ENCODE data around the gene RNF144B.

GRCh38 chr6:18469536-18469935 is 82.4 kb downstream of the RNF144B start:
- no peak for TF ChIP-seq ZNF830 (CRISPR knock-in tag; IDR thresholded peaks at IDR 0.05)
- TF ChIP-seq AFF4 (CRISPR knock-in tag; IDR thresholded peaks at IDR 0.05) = no peak
- TF ChIP-seq CTCF (IDR thresholded peaks at IDR 0.05 in 2 of 3, conservative IDR thresholded peaks at IDR 0.05 in 1 of 3; ENCODE audit: insufficient read depth in 2 of 3, low read depth in 1 of 3, low read length in 3 of 3) = no peak
- no peak for TF ChIP-seq EZH2 (IDR thresholded peaks at IDR 0.05; ENCODE audit: borderline replicate concordance, low read depth, low read length)
- no peak for TF ChIP-seq ZNF41 (CRISPR knock-in tag; conservative IDR thresholded peaks at IDR 0.05)
- TF ChIP-seq HBP1 (CRISPR knock-in tag; IDR thresholded peaks at IDR 0.05) = no peak
- no peak for TF ChIP-seq ZNF740 (CRISPR knock-in tag; IDR thresholded peaks at IDR 0.05)
- no peak for TF ChIP-seq ZNF740 (tag; IDR thresholded peaks at IDR 0.05)
- TF ChIP-seq ZNF639 (CRISPR knock-in tag; conservative IDR thresholded peaks at IDR 0.05 in 1 of 2, IDR thresholded peaks at IDR 0.05 in 1 of 2) = no peak

Measured in K562 (cell line).